H7 (cell line): ENCODE measurements around the gene GPC5. TPM values are rescaled to one million over a fixed set of nuclear protein-coding genes. Genes with fewer than 3 reads are reported as not detected.
A peak's percentile ranks its signal among the peaks of the same experiment; 100 is the strongest.
"Not testable (repeated sequence)": the region's sequence is repeated elsewhere in the genome, so short reads cannot be mapped to it uniquely, and the experiment has no call there.

Experiments used
- DNase-seq: peaks from one replicate; pipeline ENCODE4 v3.0.0; 2012
- H3K27me3 ChIP-seq: 2 replicates; pipeline ENCODE4 v1.6.0; 2011; ENCODE audit warnings: mild to moderate bottlenecking, low read length; ENCODE audit not compliant: control insufficient read depth, insufficient read depth
- H3K36me3 ChIP-seq: replicated peaks from 2 replicates; pipeline ENCODE4 v1.5.1; 2011; ENCODE audit warnings: low read length; ENCODE audit not compliant: control insufficient read depth, insufficient read depth
- H3K4me3 ChIP-seq: 2 replicates; pipeline ENCODE4 v1.5.1; 2011; ENCODE audit warnings: low read depth, mild to moderate bottlenecking, control low read depth, low read length, moderate library complexity; ENCODE audit not compliant: insufficient read depth
- total RNA-seq: library from RNA; depleted of rRNA; stranded (reverse); fragments of >200 nt; shearing (Covaris generic); gene quantifications from 2 replicates; pipeline ENCODE4 v1.2.3, GENCODE V29; 2014; rRNA removed

GPC5 gene
- 0.07 and 0.15 TPM in 2 replicates for total RNA-seq

DNA sequence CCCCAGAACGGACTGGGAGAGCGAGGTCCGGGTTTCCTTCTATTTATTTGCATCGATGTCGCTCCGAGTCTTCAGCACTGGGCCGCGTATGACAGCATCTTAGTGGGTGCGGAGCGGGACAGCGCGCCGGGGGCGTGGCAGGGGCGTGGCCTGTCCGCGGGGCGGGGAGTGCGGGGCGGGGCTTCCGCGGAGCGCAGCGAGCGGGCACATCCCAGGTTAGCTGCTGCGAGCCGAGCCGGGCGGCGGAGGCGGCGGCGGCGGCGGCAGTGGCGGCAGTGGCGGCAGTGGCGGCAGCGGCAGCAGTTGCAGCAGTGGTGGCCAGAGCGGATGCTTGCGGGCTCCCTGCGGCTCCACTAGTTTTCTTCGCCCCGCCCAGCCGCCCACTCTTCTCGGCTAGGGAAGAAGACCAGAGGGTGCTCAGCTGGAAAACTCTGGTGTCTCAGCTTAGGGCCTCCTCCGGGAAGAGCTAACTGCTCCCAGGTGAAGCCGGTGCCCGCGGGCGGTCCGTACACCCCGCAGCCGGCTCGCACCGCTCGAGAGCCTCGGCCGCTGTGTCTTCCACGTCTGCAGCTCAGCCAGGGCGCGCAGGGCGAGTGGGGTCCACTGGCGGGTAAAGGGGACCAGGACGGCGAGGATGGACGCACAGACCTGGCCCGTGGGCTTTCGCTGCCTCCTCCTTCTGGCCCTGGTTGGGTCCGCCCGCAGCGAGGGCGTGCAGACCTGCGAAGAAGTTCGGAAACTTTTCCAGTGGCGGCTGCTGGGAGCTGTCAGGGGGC, at the start of gene GPC5:
Gene GPC5 (plus strand): TSS at position 209 of the 776 bp plus-strand sequence.
- peak; percentile 91 for DNase-seq
- Histone ChIP-seq H3K4me3 (peak within 1 kb of the TSS; percentile 57), H3K27me3 (peaks cover 35% of the 10 kb centered on the region), H3K36me3 (no peaks in the 10 kb centered on the region)

- H3K27me3 ChIP-seq = no peaks in the 10 kb centered on the region
- DNase-seq = peak; percentile 91
- H3K4me3 ChIP-seq = peak overlapping the region; percentile 77
- peaks cover 31% of the 10 kb centered on the region for H3K36me3 ChIP-seq
Observed at GRCh38 chr13:91348906-91349435, 49.5 kb upstream of the GPC5 start.

DNA sequence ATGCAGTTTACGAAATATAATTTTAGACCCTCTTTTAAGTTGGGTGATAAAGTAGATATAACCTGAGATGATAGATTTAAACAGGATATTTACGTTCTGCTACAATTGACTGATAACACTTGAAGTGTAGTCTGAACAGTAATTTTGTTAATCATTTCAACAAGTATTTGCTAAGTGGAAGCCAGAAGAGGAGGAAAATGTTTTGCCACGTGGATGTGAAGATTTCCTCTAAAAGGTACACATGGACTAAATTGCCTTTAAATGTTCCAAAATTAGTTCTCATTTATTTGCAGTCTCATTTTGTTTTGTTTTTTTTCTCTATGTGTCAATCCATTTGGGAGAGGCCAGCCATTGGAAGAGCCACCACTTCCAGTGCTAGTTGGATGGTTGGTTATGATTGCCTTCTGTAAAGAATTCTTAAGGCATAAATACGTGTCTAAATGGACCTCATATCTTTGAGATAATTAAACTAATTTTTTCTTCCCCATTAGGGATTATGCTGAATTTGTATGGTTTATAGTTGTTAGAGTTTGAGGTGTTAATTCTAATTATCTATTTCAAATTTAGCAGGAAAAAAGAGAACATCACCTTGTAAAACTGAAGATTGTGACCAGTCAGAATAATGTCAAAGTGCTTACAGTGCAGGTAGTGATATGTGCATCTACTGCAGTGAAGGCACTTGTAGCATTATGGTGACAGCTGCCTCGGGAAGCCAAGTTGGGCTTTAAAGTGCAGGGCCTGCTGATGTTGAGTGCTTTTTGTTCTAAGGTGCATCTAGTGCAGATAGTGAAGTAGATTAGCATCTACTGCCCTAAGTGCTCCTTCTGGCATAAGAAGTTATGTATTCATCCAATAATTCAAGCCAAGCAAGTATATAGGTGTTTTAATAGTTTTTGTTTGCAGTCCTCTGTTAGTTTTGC, 48.2 kb upstream of the GPC5 start:
- Histone ChIP-seq H3K36me3 (peaks cover 36% of the 10 kb centered on the region), H3K27me3 (no peaks in the 10 kb centered on the region)
- no peak for DNase-seq

DNA sequence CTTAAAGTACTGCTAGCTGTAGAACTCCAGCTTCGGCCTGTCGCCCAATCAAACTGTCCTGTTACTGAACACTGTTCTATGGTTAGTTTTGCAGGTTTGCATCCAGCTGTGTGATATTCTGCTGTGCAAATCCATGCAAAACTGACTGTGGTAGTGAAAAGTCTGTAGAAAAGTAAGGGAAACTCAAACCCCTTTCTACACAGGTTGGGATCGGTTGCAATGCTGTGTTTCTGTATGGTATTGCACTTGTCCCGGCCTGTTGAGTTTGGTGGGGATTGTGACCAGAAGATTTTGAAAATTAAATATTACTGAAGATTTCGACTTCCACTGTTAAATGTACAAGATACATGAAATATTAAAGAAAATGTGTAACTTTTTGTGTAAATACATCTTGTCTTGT, 47.3 kb upstream of the GPC5 start:
- H3K4me3 ChIP-seq = no peak overlapping the region
- H3K36me3 ChIP-seq = peaks cover 36% of the 10 kb centered on the region
- no peak for DNase-seq
- no peaks in the 10 kb centered on the region for H3K27me3 ChIP-seq

More for the DNA sequence above, 48.2 kb upstream of the GPC5 start:
- H3K4me3 ChIP-seq = peak overlapping the region; percentile 77

DNA sequence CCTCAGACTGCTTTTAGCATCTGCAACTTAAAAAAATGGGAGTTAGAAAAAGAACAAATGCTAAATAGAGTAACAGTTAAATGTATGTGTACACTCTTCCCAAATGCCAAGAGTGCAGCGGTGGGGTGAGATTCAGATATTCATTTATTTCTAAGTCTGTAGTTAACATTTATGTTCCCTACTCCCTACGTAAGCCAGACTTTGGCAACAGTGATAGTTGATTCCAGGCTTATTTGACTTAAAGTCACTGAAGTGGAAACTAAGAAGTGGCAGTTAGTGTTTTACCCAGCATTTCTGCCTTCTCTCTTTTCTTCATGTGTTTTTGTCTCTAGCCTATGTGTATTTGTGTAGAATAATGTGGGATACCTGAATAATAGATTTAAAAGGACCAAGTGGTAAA, 46.4 kb upstream of the GPC5 start:
- no peak for DNase-seq
- H3K4me3 ChIP-seq = no peak overlapping the region
- H3K27me3 ChIP-seq = no peaks in the 10 kb centered on the region
- peaks cover 36% of the 10 kb centered on the region for H3K36me3 ChIP-seq

DNA sequence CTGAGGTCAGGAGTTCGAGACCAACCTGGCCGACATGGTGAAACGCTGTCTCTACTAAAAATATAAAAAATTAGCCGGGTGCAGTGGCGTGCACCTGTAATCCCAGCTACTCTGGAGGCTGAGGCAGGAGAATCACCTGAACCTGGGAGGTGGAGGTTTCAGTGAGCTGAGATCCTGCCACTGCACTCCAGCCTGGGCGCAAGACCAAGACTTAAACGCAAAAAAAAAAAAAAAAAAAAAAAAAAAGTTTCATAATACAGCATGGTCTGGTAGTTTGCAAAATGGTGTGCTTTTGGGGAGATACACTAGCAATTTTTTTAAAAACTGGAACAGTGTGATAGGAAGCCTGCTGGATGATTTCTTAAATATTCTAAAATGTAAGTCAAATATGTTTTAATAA, 45.5 kb upstream of the GPC5 start:
- DNase-seq, H3K27me3 ChIP-seq, H3K4me3 ChIP-seq: not testable (repeated sequence)
- H3K36me3 ChIP-seq = peaks cover 36% of the 10 kb centered on the region

DNA sequence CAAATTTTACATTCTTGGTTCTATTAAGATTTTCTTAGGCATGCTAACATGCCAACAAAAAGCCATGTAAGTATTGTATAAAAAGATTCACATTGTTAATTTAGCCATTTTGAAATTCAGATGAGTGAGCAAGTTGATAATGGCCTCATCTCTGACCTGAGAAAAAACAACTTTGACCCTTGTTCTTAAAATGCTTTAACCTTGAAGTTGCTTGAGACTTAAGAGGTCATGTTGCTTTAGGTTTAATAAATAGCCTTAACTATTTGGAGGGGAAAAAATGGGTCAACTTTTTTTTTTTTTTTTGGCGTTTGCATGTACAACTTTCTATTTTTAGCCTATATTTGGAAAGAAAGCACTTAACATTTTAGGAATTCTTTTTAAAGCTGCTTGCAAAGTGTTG, 44.9 kb upstream of the GPC5 start:
- Histone ChIP-seq H3K27me3 (no peaks in the 10 kb centered on the region), H3K4me3 (no peak overlapping the region), H3K36me3 (peaks cover 36% of the 10 kb centered on the region)
- DNase-seq = no peak

- DNase-seq = no peak
- Histone ChIP-seq H3K36me3 (peaks cover 32% of the 10 kb centered on the region), H3K4me3 (no peak overlapping the region), H3K27me3 (no peaks in the 10 kb centered on the region)
Observed at GRCh38 chr13:91355099-91355825, 43.2 kb upstream of the GPC5 start.

GRCh38 chr13:91355826-91356710, 42.4 kb upstream of the GPC5 start:
- no peak for DNase-seq
- peaks cover 24% of the 10 kb centered on the region for H3K36me3 ChIP-seq
- H3K4me3 ChIP-seq = no peak overlapping the region
- no peaks in the 10 kb centered on the region for H3K27me3 ChIP-seq

- Histone ChIP-seq H3K27me3 (no peaks in the 10 kb centered on the region), H3K4me3 (no peak overlapping the region), H3K36me3 (peaks cover 16% of the 10 kb centered on the region)
- DNase-seq = no peak
Observed at GRCh38 chr13:91356919-91357612, 41.4 kb upstream of the GPC5 start.

DNA sequence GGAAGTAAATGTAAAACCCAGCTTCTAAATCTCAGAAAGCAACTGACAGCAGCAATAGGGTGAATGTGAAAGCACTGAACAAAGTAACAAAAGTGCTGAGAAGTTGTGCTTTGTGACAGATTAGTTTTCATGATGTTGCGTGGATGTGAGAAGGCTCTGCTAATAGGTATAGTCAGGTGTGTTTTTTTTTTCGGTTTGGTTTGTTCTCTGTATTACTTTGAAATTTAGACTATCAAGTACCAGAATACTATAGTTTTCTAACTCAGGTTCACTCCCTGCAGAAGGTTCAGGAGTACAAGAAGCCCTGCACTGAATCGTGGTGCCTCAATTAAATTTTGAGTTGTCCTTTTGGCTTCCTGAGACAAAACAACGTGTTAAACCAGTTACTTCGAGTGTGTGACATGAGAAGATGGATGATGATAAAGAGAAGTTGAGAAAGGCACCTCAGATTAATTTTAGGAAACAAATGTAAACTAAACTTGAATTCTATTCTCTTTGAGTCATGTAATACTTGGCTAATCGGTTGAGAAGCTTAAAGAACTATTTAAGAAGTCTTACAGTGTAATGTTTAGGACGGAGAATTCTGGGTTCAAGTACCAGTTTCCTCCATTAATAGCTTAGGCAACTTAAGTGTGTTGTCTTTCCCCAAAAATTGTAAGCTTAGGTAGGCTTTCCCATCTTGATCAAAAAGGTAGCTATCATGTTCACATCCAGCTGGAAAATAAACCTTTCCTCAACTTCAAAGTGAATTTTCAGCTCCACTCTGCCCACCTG, 40.6 kb upstream of the GPC5 start:
- no peak for DNase-seq
- Histone ChIP-seq H3K36me3 (peaks cover 13% of the 10 kb centered on the region), H3K27me3 (no peaks in the 10 kb centered on the region), H3K4me3 (no peak overlapping the region)

DNA sequence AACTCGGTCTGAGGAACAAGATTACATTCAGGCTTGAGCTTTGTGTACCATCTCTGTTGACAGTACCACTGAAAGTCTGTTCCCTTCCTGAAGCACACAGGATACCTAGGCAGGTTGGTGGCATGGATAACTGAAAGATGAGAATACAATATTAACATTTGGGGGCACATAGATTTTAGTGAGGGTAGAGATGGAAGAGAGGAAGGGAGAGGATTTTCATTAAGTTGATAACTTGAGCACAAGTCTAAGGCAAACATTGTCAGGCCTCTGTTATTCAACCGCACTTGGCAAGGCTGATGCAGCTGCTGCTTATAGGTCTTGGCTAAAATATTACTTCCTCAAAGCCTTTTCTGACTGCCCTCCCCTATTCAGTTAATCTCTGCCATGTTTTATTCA, 40.0 kb upstream of the GPC5 start:
- H3K27me3 ChIP-seq = no peaks in the 10 kb centered on the region
- no peak for DNase-seq
- peaks cover 9% of the 10 kb centered on the region for H3K36me3 ChIP-seq
- no peak overlapping the region for H3K4me3 ChIP-seq
